ENCODE measurements around the gene DHODH. TPM values are rescaled to one million over a fixed set of nuclear protein-coding genes. Genes with fewer than 3 reads are reported as not detected.

Gene DHODH
- total and polyA plus RNA-seq, 2 of the 4 experiments (the other 2 are of a cell fraction) = 3.2 to 4.1 TPM

GRCh38 chr16:72043539-72043938 lies 35.0 kb downstream of the DHODH start:
- no peak overlapping the region for H3K56ac ChIP-seq (ENCODE audit: extremely low read depth, insufficient read depth, low read length)
- H3K27me3 ChIP-seq (ENCODE audit: control insufficient read depth, insufficient read depth, low read length) = no peaks in the 10 kb centered on the region
- H2AK9ac ChIP-seq (replicated peaks; ENCODE audit: low read depth, low read length, poor library complexity) = no peak overlapping the region
- no peak overlapping the region for H2BK5ac ChIP-seq (ENCODE audit: low read depth, low read length, poor library complexity, severe bottlenecking)
- H3K27ac ChIP-seq (ENCODE audit: insufficient read depth, low read length) = no peak overlapping the region
- POLR2A ChIA-PET (ENCODE audit: unreplicated experiment) = no interaction called here
- H3K9ac ChIP-seq (ENCODE audit: low read depth, low read length) = no peak overlapping the region
- no peak overlapping the region for H2BK20ac ChIP-seq (ENCODE audit: low read depth, low read length)
- H2BK120ac ChIP-seq (ENCODE audit: low read depth, low read length) = no peak overlapping the region
- H3K4ac ChIP-seq (ENCODE audit: low read depth, low read length) = no peak overlapping the region
- in situ Hi-C loops (cut with MboI; ENCODE audit: low sequenced_read_pairs) = no loop called here
- H2BK15ac ChIP-seq (ENCODE audit: low read depth, low read length) = no peak overlapping the region
- H2AFZ ChIP-seq (replicated peaks; ENCODE audit: low read length, poor library complexity) = no peak overlapping the region
- H4K20me1 ChIP-seq (ENCODE audit: insufficient read depth, low read length) = no peaks in the 10 kb centered on the region
- WGBS, 2 experiments (ENCODE audit: extremely low coverage in 2 of 2, insufficient read length in 1 of 2) = no CpG with 5 or more reads among the region's 1 CpG
- no peak overlapping the region for H2AK5ac ChIP-seq (ENCODE audit: low read depth, low read length)
- no TSS peak for BruUV-seq (replicated peaks)
- no peak overlapping the region for H3K14ac ChIP-seq (replicated peaks; ENCODE audit: low read depth, low read length)
- H3K18ac ChIP-seq (ENCODE audit: low read depth, low read length) = no peak overlapping the region
- H3K4me1 ChIP-seq (ENCODE audit: control insufficient read depth, insufficient read depth, low read length) = no peaks in the 10 kb centered on the region
- no peak for ATAC-seq (ENCODE audit: low read depth)
- no peaks in the 10 kb centered on the region for H3K9me1 ChIP-seq (ENCODE audit: insufficient read depth, low read length)
- no peak overlapping the region for H3K4me3 ChIP-seq (ENCODE audit: insufficient read depth, low read depth, low read length)
- no peaks in the 10 kb centered on the region for H3K79me1 ChIP-seq (ENCODE audit: low read depth in 1 of 2, low read length in 2 of 2)
- H3K4me2 ChIP-seq (ENCODE audit: low read depth, low read length) = no peak overlapping the region
- H3K9me3 ChIP-seq (ENCODE audit: control insufficient read depth, insufficient read depth, low read length) = no peaks in the 10 kb centered on the region
- H4K8ac ChIP-seq (ENCODE audit: low read depth in 2 of 2, low read length in 2 of 2) = no peak overlapping the region
- intact Hi-C loops (cut with micrococcal nuclease) = no loop called here
- no peak overlapping the region for H4K5ac ChIP-seq (ENCODE audit: low read depth, low read length)
- no peaks in the 10 kb centered on the region for H3K36me3 ChIP-seq (ENCODE audit: control insufficient read depth, insufficient read depth, low read length)
- no peak for TF ChIP-seq MAZ (IDR thresholded peaks at IDR 0.05; ENCODE audit: borderline replicate concordance, low read depth, low read length)
- dilution Hi-C loops (cut with HindIII; ENCODE audit: low sequenced_read_pairs, unreplicated experiment) = no loop called here
- H3K23ac ChIP-seq (ENCODE audit: low read depth, low read length) = no peak overlapping the region
- H4K91ac ChIP-seq (ENCODE audit: insufficient read depth, low read depth, low read length) = no peak overlapping the region
- CTCF ChIA-PET = no interaction called here
- DNase-seq = no peak
